SK-N-MC (cell line): ENCODE results near the gene MTUS2.

ENCODE experiments used
- DNase-seq: peaks from one replicate; pipeline ENCODE4 v3.0.0-alpha.2; 2011; ENCODE audit warnings: low read depth, low spot score
- H3K27ac ChIP-seq: fragments of 200-600 bp; sonication (generic); 2 replicates; pipeline ENCODE4 v1.5.1; 2016; ENCODE audit warnings: mixed run types
- H3K36me3 ChIP-seq: fragments of 200-600 bp; sonication (generic); 2 replicates; pipeline ENCODE4 v1.6.1; 2017; ENCODE audit warnings: antibody characterized with exemption, low read length, mixed read lengths; ENCODE audit not compliant: insufficient read depth
- H3K4me3 ChIP-seq: fragments of 200-600 bp; sonication (generic); 2 replicates; pipeline ENCODE4 v1.5.1; 2016
- H3K9ac ChIP-seq: fragments of 200-600 bp; sonication (generic); 2 replicates; pipeline ENCODE4 v1.8.0; 2017; ENCODE audit warnings: mixed run types, mixed read lengths; ENCODE audit not compliant: insufficient read length
- H3K9me3 ChIP-seq: fragments of 200-600 bp; sonication (generic); 2 replicates; pipeline ENCODE4 v1.6.1; 2017; ENCODE audit warnings: low read depth, mild to moderate bottlenecking, antibody characterized with exemption, low read length, moderate library complexity, mixed read lengths
- EZH2 ChIP-seq: fragments of 200-600 bp; sonication (generic); IDR thresholded peaks from one replicate; pipeline ENCODE4 v1.6.1; 2017; ENCODE audit warnings: antibody characterized with exemption
- FOXP2 ChIP-seq: optimal IDR thresholded peaks from 2 replicates; pipeline ENCODE3; 2011; ENCODE audit warnings: mild to moderate bottlenecking, moderate library complexity; ENCODE audit not compliant: insufficient read depth; ENCODE audit errors: extremely low read length, control extremely low read depth
- POLR2AphosphoS5 ChIP-seq: IDR thresholded peaks from 2 replicates; pipeline ENCODE4 v1.6.1; 2012; ENCODE audit warnings: mild to moderate bottlenecking, low read depth, low read length, borderline replicate concordance

Gene MTUS2

DNA sequence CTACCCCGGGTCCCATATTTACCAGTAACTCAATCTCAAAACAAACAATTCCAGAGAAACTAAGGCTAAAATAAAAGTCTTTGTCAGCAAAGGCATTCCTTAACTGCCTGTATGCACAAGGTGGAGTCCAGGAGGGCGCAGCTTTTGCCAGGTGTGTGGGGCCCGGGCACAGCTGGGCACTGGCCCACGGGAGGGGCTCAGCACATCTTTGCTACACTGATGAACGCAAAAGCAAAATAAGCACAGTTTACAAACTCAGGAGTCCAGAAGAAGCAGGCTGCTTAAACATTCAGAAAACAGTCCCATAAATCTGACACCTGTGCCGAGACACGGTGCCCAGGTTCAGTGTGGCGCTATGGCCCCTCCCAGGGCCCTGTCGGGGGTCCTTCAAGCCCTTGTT, 704.5 kb downstream of the MTUS2 start:
- H3K36me3 ChIP-seq = peaks cover 85% of the 10 kb centered on the region

DNA sequence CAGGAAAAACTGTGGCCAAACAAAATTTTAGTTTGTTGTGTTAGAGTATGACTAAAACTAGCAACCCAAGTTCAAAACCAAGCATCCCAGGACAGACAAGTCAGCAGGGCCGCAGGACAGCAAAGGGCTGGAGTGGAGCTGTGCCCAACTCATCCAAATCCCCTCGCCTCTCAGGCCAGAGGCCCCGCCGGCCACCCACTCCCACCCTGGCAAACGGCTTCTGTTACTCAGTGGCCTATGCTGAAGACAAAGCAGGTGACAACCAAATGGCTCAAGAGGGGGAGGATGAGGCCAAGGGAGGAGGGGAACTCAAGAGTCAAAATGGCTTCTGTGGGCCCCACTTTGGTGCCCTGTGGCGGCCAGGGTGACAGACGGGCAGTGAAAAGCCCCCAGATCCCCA, 705.6 kb downstream of the MTUS2 start:
- no peak overlapping the region for H3K27ac ChIP-seq
- H3K4me3 ChIP-seq = no peak overlapping the region
- peaks cover 86% of the 10 kb centered on the region for H3K36me3 ChIP-seq
- H3K9me3 ChIP-seq = no peaks in the 10 kb centered on the region
- no peak for DNase-seq
- H3K9ac ChIP-seq = no peak overlapping the region
- TF ChIP-seq POLR2AphosphoS5 (no peak), EZH2 (no peak), FOXP2 (no peak)

More for the DNA sequence above, 704.5 kb downstream of the MTUS2 start:
- Histone ChIP-seq H3K9ac (no peak overlapping the region), H3K27ac (no peak overlapping the region), H3K4me3 (no peak overlapping the region), H3K9me3 (no peaks in the 10 kb centered on the region)
- no peak for TF ChIP-seq FOXP2
- TF ChIP-seq POLR2AphosphoS5 = no peak
- TF ChIP-seq EZH2 = no peak
- DNase-seq = no peak

DNA sequence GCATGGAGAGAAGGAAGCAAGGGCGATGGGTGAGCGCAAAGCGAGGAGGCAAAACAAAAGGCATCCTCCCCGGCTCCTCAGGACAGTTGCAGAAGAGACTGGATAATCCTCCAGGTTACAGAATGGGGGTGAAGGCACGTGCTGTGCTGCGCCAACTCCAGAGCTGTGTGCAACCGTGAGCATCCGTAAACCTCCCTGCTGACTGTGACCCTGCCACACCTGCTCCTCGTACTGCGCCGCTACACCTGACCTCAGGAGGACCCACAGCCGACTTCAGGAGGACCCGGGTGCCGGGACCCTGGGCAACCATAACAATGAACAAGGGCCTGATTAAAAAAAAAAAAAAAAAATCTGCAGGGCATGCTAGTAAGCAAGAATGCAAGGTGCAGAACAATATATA, 706.6 kb downstream of the MTUS2 start:
- DNase-seq = no peak
- H3K9ac ChIP-seq = no peak overlapping the region
- no peak overlapping the region for H3K4me3 ChIP-seq
- no peak overlapping the region for H3K27ac ChIP-seq
- TF ChIP-seq POLR2AphosphoS5 (no peak), EZH2 (no peak), FOXP2 (no peak)
- no peaks in the 10 kb centered on the region for H3K9me3 ChIP-seq
- H3K36me3 ChIP-seq = peaks cover 84% of the 10 kb centered on the region

DNA sequence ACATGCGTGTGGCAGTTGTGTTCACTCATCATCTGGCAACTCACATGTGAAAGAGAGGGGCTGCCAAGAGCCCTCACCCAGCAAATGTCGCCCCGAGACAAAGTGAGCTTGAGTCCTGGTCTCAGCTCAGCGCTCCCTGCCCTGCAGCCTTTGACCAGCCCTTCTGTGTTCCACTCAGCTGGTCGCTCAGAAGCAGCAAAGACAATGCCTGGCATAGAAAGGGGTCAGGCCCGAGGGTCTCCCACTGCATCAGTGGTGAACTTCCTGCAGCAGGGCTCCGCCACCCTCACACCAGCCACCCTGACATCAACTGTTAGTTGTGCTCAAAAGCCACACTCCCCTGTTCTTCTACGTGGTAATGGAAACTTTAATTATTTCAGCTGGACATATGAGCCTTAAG, 707.4 kb downstream of the MTUS2 start:
- Histone ChIP-seq H3K9ac (no peak overlapping the region), H3K4me3 (no peak overlapping the region), H3K27ac (no peak overlapping the region), H3K9me3 (no peaks in the 10 kb centered on the region), H3K36me3 (peaks cover 84% of the 10 kb centered on the region)
- DNase-seq = no peak
- TF ChIP-seq POLR2AphosphoS5 = no peak
- TF ChIP-seq EZH2 = no peak
- TF ChIP-seq FOXP2 = no peak

DNA sequence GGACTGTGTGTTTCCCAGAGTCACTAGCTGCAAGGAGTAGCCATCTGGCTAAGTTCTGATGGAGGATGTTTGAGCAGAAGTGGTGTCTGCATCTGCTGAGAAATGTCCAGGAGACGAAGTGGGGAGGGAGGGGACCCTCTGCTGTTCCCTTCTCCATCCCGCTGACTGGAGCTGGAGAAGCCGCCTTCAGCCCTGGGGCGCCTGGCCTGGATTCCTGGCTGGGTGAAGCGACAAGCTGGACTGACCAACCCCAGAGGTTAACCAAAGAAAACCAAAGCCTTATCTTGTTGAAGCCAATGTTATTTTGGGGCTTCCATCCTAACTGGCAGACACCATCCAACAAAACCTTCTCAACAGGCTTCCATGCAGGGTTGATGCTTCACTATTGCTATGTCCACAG, 707.8 kb downstream of the MTUS2 start:
- H3K9me3 ChIP-seq = no peaks in the 10 kb centered on the region
- no peak overlapping the region for H3K4me3 ChIP-seq
- DNase-seq = no peak
- peaks cover 84% of the 10 kb centered on the region for H3K36me3 ChIP-seq
- no peak overlapping the region for H3K9ac ChIP-seq
- no peak for TF ChIP-seq POLR2AphosphoS5
- TF ChIP-seq EZH2 = no peak
- TF ChIP-seq FOXP2 = no peak
- no peak overlapping the region for H3K27ac ChIP-seq

DNA sequence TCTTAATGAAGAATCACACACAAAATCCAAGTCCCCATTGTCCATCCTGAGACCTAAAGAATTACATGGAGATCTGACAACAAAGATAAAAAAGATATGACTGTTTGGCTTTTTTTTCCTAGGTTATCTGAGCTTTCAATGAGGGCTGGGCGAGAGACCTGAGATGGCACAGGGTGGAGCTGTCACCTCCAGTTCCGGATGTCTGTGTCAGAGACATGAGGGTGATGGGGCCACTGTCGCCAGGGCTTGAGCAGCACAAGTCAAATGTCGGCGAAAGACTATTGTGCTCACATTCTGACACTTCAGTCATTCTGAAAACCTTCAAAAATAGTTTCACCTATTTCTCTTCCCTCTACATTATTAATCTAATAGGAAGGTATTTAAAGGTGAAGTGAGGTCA, 709.6 kb downstream of the MTUS2 start:
- H3K27ac ChIP-seq = no peak overlapping the region
- no peak overlapping the region for H3K4me3 ChIP-seq
- no peak for TF ChIP-seq FOXP2
- TF ChIP-seq POLR2AphosphoS5 = no peak
- TF ChIP-seq EZH2 = no peak
- DNase-seq = no peak
- peaks cover 82% of the 10 kb centered on the region for H3K36me3 ChIP-seq
- H3K9ac ChIP-seq = no peak overlapping the region
- no peaks in the 10 kb centered on the region for H3K9me3 ChIP-seq

DNA sequence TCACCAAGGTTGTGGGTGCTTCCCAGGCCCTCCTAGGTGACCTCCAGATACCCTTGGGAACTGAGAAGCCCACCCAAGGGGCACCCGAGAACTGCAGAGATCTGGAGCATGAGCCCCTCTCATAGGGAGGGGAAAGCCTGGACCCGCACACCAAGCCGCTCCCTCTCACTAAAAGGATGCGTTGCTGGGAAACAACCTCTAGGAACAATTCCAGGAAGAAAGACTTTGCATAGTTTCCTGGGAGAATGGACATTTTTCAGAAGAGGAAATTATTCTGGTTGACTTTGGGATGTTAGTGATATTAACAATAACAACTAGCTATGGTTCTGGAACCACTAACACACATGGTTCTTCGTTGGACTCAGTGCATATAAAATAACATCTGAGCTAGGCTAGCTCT, 710.8 kb downstream of the MTUS2 start:
- TF ChIP-seq EZH2 = no peak
- TF ChIP-seq FOXP2 = no peak
- no peak for TF ChIP-seq POLR2AphosphoS5
- Histone ChIP-seq H3K9ac (no peak overlapping the region), H3K9me3 (no peaks in the 10 kb centered on the region), H3K36me3 (peaks cover 78% of the 10 kb centered on the region), H3K4me3 (no peak overlapping the region), H3K27ac (no peak overlapping the region)
- no peak for DNase-seq

DNA sequence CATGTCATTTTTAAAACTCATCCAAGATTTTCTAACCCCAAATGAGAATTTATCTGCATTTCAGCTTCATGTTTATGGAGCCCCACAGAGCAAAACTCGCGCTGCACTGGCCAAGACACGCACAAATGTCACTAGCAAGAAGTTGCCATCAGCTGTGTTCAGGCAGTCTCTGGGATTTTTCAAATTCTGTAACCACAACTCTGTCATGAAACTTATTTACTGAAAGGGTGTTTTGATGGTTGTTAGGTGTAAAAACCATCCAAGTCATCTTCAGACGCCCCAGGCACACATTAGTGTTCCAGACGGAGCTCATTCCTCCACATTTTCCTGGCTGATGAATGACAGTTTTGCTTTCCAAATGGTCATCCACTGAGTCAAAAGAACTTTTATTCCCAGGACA, 712.0 kb downstream of the MTUS2 start:
- Histone ChIP-seq H3K27ac (no peak overlapping the region), H3K9me3 (no peaks in the 10 kb centered on the region), H3K9ac (no peak overlapping the region), H3K36me3 (peaks cover 79% of the 10 kb centered on the region), H3K4me3 (no peak overlapping the region)
- TF ChIP-seq EZH2 (no peak), POLR2AphosphoS5 (no peak), FOXP2 (no peak)
- DNase-seq = no peak

DNA sequence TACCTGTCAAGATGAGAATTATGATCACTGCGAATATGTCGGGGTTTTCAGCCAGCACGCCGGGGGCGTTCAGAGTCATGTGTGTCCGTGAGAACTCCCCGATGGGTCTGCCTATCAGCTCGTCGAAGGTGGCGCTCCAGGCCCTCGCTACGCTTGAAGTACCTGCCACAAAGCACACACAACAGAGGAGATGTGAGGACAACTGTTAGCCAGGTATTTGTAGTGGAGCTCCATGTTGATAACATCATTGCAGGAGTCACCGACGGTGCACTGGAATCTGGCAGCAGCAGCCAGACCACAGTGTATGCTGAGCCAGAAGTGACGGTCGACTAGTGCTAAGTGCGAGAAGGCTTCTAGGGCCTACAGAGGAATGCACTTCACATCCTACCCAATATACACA, 712.7 kb downstream of the MTUS2 start:
- Histone ChIP-seq H3K27ac (no peak overlapping the region), H3K9me3 (no peaks in the 10 kb centered on the region), H3K4me3 (no peak overlapping the region), H3K9ac (no peak overlapping the region), H3K36me3 (peaks cover 72% of the 10 kb centered on the region)
- no peak for DNase-seq
- no peak for TF ChIP-seq EZH2
- TF ChIP-seq POLR2AphosphoS5 = no peak
- TF ChIP-seq FOXP2 = no peak

DNA sequence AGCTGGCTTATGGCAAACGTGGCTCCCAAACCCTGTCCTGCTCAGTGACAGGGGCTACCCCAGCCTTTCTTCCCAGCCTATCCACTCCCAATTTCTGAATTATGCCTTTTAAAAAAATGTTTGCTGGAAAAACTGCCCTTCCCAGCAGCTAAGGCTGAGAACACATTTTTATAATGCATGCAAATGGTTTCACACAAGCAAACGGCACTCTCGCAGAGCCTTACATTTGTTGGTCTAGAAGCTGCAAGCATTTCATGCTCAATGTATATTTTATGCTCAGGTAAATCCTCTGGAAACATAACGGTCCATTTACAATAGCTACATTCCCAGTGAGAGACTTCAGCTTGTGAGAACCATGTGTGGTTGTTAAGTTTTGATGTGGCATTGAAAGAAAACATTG, 713.9 kb downstream of the MTUS2 start:
- no peak for TF ChIP-seq FOXP2
- TF ChIP-seq EZH2 = no peak
- Histone ChIP-seq H3K27ac (no peak overlapping the region), H3K9me3 (no peaks in the 10 kb centered on the region), H3K9ac (no peak overlapping the region), H3K4me3 (no peak overlapping the region), H3K36me3 (peaks cover 60% of the 10 kb centered on the region)
- DNase-seq = no peak
